Astrocyte of the cerebellum (primary cell): ENCODE results near the gene DENND2A.
"Not testable (repeated sequence)": the region's sequence is repeated elsewhere in the genome, so short reads cannot be mapped to it uniquely, and the experiment has no call there.

Experiments used
- DNase-seq: peaks from one replicate; pipeline ENCODE4 v3.0.0-alpha.2; 2011; ENCODE audit warnings: low read depth
- H3K4me3 ChIP-seq: 2 replicates; pipeline ENCODE4 v1.5.1; 2011; ENCODE audit warnings: mild to moderate bottlenecking, low read depth, low read length, moderate library complexity
- CTCF ChIP-seq: IDR thresholded peaks from 2 replicates; pipeline ENCODE4 v1.5.1; 2012; ENCODE audit warnings: low read length, low read depth, moderate library complexity, mild to moderate bottlenecking; ENCODE audit errors: missing control alignments
- in situ Hi-C: cut with HindIII; loops from 2 replicates; pipeline ENCODE4 v1.10.0; 2017; ENCODE audit warnings: low sequenced_read_pairs

The DENND2A gene

GRCh38 chr7:140568021-140568813 is 72.4 kb downstream of the DENND2A start:
- no peak for TF ChIP-seq CTCF
- no peak for DNase-seq
- in situ Hi-C loops: no loop called here
- no peak overlapping the region for H3K4me3 ChIP-seq

GRCh38 chr7:140566186-140566585 is 74.4 kb downstream of the DENND2A start:
- not testable (repeated sequence) for H3K4me3 ChIP-seq, DNase-seq

GRCh38 chr7:140565761-140566160 is 74.9 kb downstream of the DENND2A start:
- H3K4me3 ChIP-seq, DNase-seq, in situ Hi-C loops: not testable (repeated sequence)

More at GRCh38 chr7:140566186-140566585, 74.4 kb downstream of the DENND2A start:
- in situ Hi-C loops: not testable (repeated sequence)

- DNase-seq: no peak
- in situ Hi-C loops: no loop called here
- no peak for TF ChIP-seq CTCF
- H3K4me3 ChIP-seq: no peak overlapping the region
These were observed 76.0 kb downstream of the DENND2A start for GRCh38 chr7:140564643-140565042.

GRCh38 chr7:140562926-140563481 is 77.6 kb downstream of the DENND2A start:
- in situ Hi-C loops: no loop called here
- TF ChIP-seq CTCF: no peak
- DNase-seq: no peak
- H3K4me3 ChIP-seq: no peak overlapping the region

GRCh38 chr7:140559410-140559809 is 81.2 kb downstream of the DENND2A start:
- H3K4me3 ChIP-seq: no peak overlapping the region
- in situ Hi-C loops: no loop called here
- DNase-seq: no peak
- TF ChIP-seq CTCF: no peak

GRCh38 chr7:140557809-140558518 is 82.6 kb downstream of the DENND2A start:
- H3K4me3 ChIP-seq: no peak overlapping the region
- no peak for TF ChIP-seq CTCF
- DNase-seq: no peak
- in situ Hi-C loops: no loop called here
